NT2/D1 (cell line): ENCODE results near the gene LRRC61.
"Not testable (repeated sequence)": the region's sequence is repeated elsewhere in the genome, so short reads cannot be mapped to it uniquely, and the experiment has no call there.

Source experiments
- DNase-seq: peaks from one replicate; pipeline ENCODE4 v3.0.0-alpha.2; 2011; ENCODE audit warnings: low read depth, low spot score
- H3K27me3 ChIP-seq: 2 replicates; pipeline ENCODE4 v1.6.0; 2011; ENCODE audit warnings: mild to moderate bottlenecking; ENCODE audit not compliant: insufficient read length, insufficient read depth
- H3K36me3 ChIP-seq: 2 replicates; pipeline ENCODE4 v1.6.1; 2011; ENCODE audit warnings: mild to moderate bottlenecking, low read length, mixed read lengths; ENCODE audit not compliant: insufficient read depth, insufficient read length
- H3K4me1 ChIP-seq: 2 replicates; pipeline ENCODE4 v1.5.1; 2011; ENCODE audit not compliant: insufficient read depth, insufficient read length
- H3K4me3 ChIP-seq: 2 replicates; pipeline ENCODE4 v1.5.1; 2011; ENCODE audit warnings: low read depth; ENCODE audit not compliant: insufficient read length
- H3K9ac ChIP-seq: 2 replicates; pipeline ENCODE4 v1.6.0; 2011; ENCODE audit warnings: low read depth; ENCODE audit not compliant: insufficient read length
- H3K9me3 ChIP-seq: 2 replicates; pipeline ENCODE4 v1.5.1; 2011; ENCODE audit warnings: mild to moderate bottlenecking, low read length; ENCODE audit not compliant: insufficient read depth
- SUZ12 ChIP-seq: IDR thresholded peaks from 2 replicates; pipeline ENCODE4 v1.6.1; 2011; ENCODE audit not compliant: insufficient read length, insufficient read depth; ENCODE audit errors: extremely low read depth
- YY1 ChIP-seq: IDR thresholded peaks from 2 replicates; pipeline ENCODE4 v1.6.1; 2011; ENCODE audit not compliant: insufficient read length, insufficient read depth
- ZNF274 ChIP-seq: IDR thresholded peaks from 2 replicates; pipeline ENCODE4 v1.6.1; 2011; ENCODE audit warnings: mild to moderate bottlenecking, low read depth, low read length

LRRC61 gene

GRCh38 chr7:150322833-150323681 is at the start of gene LRRC61, which contains the start of gene ACTR3C:
TSS of gene LRRC61 (plus strand) at chr7:150323355. CDS start at chr7:150336862, 13,507 bp downstream.
TSS of gene ACTR3C (minus strand) at chr7:150323545. CDS start at chr7:150295296, 28,249 bp downstream.
- H3K4me1 ChIP-seq = peaks cover 2% of the 10 kb centered on the region
- no peaks in the 10 kb centered on the region for H3K9me3 ChIP-seq
- DNase-seq = peak; percentile 77
- H3K9ac ChIP-seq = peak within 1 kb of the TSS; percentile 79
- H3K4me3 ChIP-seq = peak within 1 kb of the TSS; percentile 64
- TF ChIP-seq YY1 (no peak), SUZ12 (no peak), ZNF274 (no peak)
- peaks cover 26% of the 10 kb centered on the region for H3K36me3 ChIP-seq
- H3K27me3 ChIP-seq = no peaks in the 10 kb centered on the region

- H3K9ac ChIP-seq, H3K36me3 ChIP-seq, H3K27me3 ChIP-seq, H3K9me3 ChIP-seq, H3K4me1 ChIP-seq, H3K4me3 ChIP-seq: not testable (repeated sequence)
- DNase-seq = peak; percentile 25
These were observed 46.9 kb upstream of the LRRC61 start for GRCh38 chr7:150276132-150276695.

DNA sequence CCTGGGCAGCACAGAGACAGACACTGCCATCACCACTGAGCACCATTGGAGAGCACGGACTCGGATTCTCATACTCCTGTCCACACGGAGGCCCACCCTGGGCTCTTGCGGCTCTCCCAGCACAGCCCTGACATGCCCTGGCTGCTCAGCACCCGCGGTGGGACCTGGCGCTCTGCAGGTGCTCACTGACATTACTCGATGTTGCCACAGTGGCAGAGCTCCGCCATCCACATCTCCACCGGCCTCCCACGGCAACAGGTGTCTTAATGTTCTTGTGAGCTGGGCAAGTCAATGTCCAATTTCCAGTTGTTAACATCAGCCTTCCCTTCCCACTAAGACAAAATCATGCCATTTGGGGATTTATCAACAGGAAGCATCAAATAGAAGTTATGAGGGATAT is 44.8 kb upstream of the LRRC61 start:
- not testable (repeated sequence) for DNase-seq

GRCh38 chr7:150281681-150282403 is 41.3 kb upstream of the LRRC61 start:
- not testable (repeated sequence) for H3K4me1 ChIP-seq, H3K4me3 ChIP-seq, H3K9ac ChIP-seq, H3K36me3 ChIP-seq, DNase-seq, H3K27me3 ChIP-seq, H3K9me3 ChIP-seq

More for the DNA sequence above, 44.8 kb upstream of the LRRC61 start:
- not testable (repeated sequence) for H3K9ac ChIP-seq, H3K27me3 ChIP-seq, H3K4me3 ChIP-seq, H3K9me3 ChIP-seq, H3K36me3 ChIP-seq, H3K4me1 ChIP-seq

DNA sequence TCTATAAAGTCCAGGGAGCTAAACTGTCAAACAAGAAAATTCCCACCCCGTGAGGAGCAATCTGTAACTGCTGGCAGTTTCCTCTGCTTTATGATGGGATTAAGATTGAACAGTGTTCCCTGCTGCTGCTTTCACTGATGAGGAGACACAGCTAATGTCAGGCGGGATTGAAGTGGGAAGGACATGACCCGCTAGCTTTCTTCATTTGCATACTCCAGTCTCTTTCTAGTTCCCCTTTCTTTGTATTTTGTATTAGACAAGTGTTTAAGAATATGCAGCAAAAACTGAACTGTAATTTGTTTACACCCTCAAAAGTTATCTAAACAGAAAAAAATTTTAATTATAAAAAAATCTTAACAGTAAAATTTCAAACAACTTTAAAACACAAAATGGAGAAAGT is 40.0 kb upstream of the LRRC61 start:
- H3K4me1 ChIP-seq, H3K9ac ChIP-seq, DNase-seq, H3K9me3 ChIP-seq, H3K4me3 ChIP-seq, H3K36me3 ChIP-seq, H3K27me3 ChIP-seq: not testable (repeated sequence)

DNA sequence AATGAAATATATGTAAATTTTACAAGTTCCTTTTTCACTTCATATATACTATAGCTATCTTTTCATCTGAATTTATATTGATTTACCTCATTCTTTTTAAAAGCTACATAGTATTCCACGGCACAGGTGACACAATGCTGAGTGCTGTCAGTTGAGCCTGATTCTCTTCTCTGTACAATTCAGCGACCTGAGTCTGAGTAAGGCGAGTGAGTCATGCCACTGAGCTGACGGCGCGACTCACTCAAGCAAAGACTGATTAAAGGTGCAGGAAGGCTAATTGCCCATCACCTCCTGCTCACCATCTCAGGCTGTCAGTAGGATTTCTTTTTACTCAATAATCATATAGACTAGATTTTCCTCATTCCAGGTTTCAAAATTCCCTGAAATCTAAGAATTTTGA is 39.5 kb upstream of the LRRC61 start:
- H3K27me3 ChIP-seq = not testable (repeated sequence)

GRCh38 chr7:150285849-150286754 is 37.1 kb upstream of the LRRC61 start:
- H3K4me1 ChIP-seq, DNase-seq, H3K27me3 ChIP-seq: not testable (repeated sequence)

More for the DNA sequence above, 39.5 kb upstream of the LRRC61 start:
- H3K4me3 ChIP-seq, H3K4me1 ChIP-seq, H3K36me3 ChIP-seq, H3K9ac ChIP-seq, DNase-seq, H3K9me3 ChIP-seq: not testable (repeated sequence)

GRCh38 chr7:150287815-150288214 is 35.3 kb upstream of the LRRC61 start:
- H3K36me3 ChIP-seq, H3K9me3 ChIP-seq, H3K4me1 ChIP-seq, H3K27me3 ChIP-seq, H3K9ac ChIP-seq, H3K4me3 ChIP-seq, DNase-seq: not testable (repeated sequence)

More at GRCh38 chr7:150285849-150286754, 37.1 kb upstream of the LRRC61 start:
- not testable (repeated sequence) for H3K9me3 ChIP-seq, H3K36me3 ChIP-seq, H3K4me3 ChIP-seq, H3K9ac ChIP-seq

DNA sequence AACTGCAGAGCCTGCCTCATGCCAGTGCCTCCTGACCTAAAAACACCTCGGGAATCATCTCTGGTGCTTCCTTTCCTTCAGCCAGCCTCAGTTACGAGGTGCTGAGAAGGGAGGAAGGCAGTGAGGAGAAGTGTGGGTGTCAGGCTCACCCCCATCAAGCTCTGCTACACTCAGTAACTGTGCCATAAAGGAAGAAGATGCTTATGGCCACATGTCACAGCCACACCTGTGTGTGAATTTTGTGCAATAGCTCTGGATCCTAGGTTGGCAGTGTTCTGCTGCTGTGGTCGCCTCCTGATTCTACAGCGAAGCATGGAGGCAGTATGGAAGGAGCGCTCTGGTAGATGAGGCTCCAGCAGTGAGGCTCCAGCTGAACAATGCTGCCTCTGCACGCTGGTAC is 34.3 kb upstream of the LRRC61 start:
- H3K9ac ChIP-seq, H3K36me3 ChIP-seq, H3K4me1 ChIP-seq, DNase-seq, H3K9me3 ChIP-seq, H3K4me3 ChIP-seq, H3K27me3 ChIP-seq: not testable (repeated sequence)

DNA sequence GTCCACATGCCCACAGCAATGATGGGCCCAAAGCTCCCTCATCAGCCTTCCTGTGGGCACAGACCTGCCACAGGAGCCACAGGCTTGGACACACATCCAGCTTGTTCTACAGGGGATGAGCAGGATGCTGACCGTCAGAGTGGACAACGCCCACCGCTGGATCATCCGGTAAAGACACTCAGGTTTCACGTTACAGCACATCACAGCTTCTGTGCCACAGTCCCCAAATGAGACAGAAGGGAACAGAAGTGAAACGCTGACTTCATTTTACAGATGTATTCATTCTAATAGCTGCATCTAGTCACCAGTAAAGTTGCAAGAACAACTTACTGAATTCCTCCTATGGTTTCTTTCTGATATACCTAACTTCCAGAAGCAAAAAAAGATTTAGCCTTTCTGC is 32.8 kb upstream of the LRRC61 start:
- DNase-seq, H3K36me3 ChIP-seq, H3K9me3 ChIP-seq, H3K4me1 ChIP-seq, H3K4me3 ChIP-seq, H3K9ac ChIP-seq, H3K27me3 ChIP-seq: not testable (repeated sequence)
